A673 (cell line): Measurements from ENCODE around the gene CGB2.

ENCODE experiments used
- EZH2 ChIP-seq: fragments of 200-600 bp; sonication (generic); IDR thresholded peaks from 2 replicates; pipeline ENCODE4 v1.6.1; 2017; ENCODE audit warnings: borderline replicate concordance, low read depth, mild to moderate bottlenecking, mixed read lengths, antibody characterized with exemption, low read length; ENCODE audit not compliant: poor library complexity, severe bottlenecking
- TF ChIP-seq, protein P1 (sequence below): fragments of 300-800, 200-600 bp; sonication (generic); conservative IDR thresholded peaks from 2 replicates; pipeline ENCODE4 v1.5.1; 2017; ENCODE audit warnings: low read depth, mild to moderate bottlenecking, antibody characterized with exemption, low read length, moderate library complexity, mixed read lengths

DNA sequence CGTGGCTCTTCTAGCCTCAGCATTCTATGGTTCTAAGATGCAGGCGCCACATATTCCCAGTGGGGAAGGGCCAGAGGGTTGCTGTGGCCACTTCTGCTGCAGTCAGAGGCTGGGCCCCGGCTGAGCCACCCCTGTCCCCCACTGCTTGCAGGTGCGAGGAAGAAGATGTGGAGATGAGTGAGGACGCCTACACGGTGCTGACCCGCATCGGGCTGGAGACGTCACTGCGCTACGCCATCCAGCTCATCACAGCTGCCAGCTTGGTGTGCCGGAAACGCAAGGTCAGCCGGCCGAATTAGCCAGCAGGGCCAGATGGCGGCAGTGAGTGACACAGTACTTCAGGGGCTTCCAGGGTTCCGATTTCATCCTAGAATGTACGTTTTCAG, 16.8 kb upstream of the CGB2 start:
- TF ChIP-seq, protein P1, sequence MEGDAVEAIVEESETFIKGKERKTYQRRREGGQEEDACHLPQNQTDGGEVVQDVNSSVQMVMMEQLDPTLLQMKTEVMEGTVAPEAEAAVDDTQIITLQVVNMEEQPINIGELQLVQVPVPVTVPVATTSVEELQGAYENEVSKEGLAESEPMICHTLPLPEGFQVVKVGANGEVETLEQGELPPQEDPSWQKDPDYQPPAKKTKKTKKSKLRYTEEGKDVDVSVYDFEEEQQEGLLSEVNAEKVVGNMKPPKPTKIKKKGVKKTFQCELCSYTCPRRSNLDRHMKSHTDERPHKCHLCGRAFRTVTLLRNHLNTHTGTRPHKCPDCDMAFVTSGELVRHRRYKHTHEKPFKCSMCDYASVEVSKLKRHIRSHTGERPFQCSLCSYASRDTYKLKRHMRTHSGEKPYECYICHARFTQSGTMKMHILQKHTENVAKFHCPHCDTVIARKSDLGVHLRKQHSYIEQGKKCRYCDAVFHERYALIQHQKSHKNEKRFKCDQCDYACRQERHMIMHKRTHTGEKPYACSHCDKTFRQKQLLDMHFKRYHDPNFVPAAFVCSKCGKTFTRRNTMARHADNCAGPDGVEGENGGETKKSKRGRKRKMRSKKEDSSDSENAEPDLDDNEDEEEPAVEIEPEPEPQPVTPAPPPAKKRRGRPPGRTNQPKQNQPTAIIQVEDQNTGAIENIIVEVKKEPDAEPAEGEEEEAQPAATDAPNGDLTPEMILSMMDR = no peak
- no peak for TF ChIP-seq EZH2
